Gastrocnemius medialis (tissue), 4 donors: ENCODE data around the gene TYRO3. TPM values are rescaled to one million over a fixed set of nuclear protein-coding genes. Genes with fewer than 3 reads are reported as not detected.
A peak's percentile ranks its signal among the peaks of the same experiment; 100 is the strongest.
"Not testable (repeated sequence)": the region's sequence is repeated elsewhere in the genome, so short reads cannot be mapped to it uniquely, and the experiment has no call there.

ENCODE experiments used
- ATAC-seq, 2 donors: fragments of 150-250 bp; one replicate each; pipeline ENCODE4 v1.9.1; 2016
- DNase-seq, 2 donors: peaks; one replicate each; pipeline ENCODE4 v3.0.0-alpha.2; 2019
- H3K27ac ChIP-seq, 4 donors: fragments of 200-600 bp; sonication (generic); 1 replicate in 1 of 4; 2 replicates in 3 of 4; pipeline ENCODE4 v1.5.1; 2016 to 2018; ENCODE audit warnings: mild to moderate bottlenecking in 2 of 4, moderate library complexity in 1 of 4
- H3K27me3 ChIP-seq, 3 donors: fragments of 200-600 bp; sonication (generic) in 2 of 3; 1 replicate in 1 of 3; 2 replicates in 2 of 3; pipeline versions ENCODE4 v1.5.1 to v1.6.0; 2016 to 2019; ENCODE audit warnings: mild to moderate bottlenecking in 1 of 3, moderate library complexity in 1 of 3
- H3K36me3 ChIP-seq, 2 donors: fragments of 200-600 bp; sonication (generic) in 1 of 2; one replicate each; pipeline ENCODE4 v1.5.1; 2017 to 2018
- H3K4me1 ChIP-seq, 2 donors: fragments of 200-600 bp; sonication (generic) in 1 of 2; one replicate each; pipeline ENCODE4 v1.5.1; 2016 to 2017; ENCODE audit warnings: mild to moderate bottlenecking in 2 of 2
- H3K4me3 ChIP-seq, 4 donors: fragments of 200-600 bp; sonication (generic) in 3 of 4; 1 replicate in 1 of 4; 2 replicates in 3 of 4; pipeline ENCODE4 v1.5.1; 2016 to 2019; ENCODE audit warnings: mild to moderate bottlenecking in 2 of 4
- H3K9me3 ChIP-seq, 3 donors: fragments of 200-600 bp; sonication (generic) in 2 of 3; 1 replicate in 1 of 3; 2 replicates in 2 of 3; pipeline ENCODE4 v1.5.1; 2016 to 2019
- CTCF ChIP-seq, 5 experiments: fragments of 450-650 bp in 3 of 5; fragments of 200-600 bp in 2 of 5; sonication (generic) in 2 of 5; IDR thresholded peaks in 4 of 5; conservative IDR thresholded peaks in 1 of 5; 1 replicate in 4 of 5; 2 replicates in 1 of 5; pipeline ENCODE4 v1.5.1; 2016 to 2019; ENCODE audit warnings: antibody characterized with exemption in 5 of 5, mild to moderate bottlenecking in 3 of 5, moderate library complexity in 3 of 5
- POLR2A ChIP-seq, 2 donors: fragments of 450-650 bp; IDR thresholded peaks; one replicate each; pipeline ENCODE4 v1.6.1; 2017; ENCODE audit warnings: antibody characterized with exemption in 2 of 2, mild to moderate bottlenecking in 2 of 2, moderate library complexity in 2 of 2
- in situ Hi-C, 4 donors: fragments of 200-750 bp; cut with MboI; loops; one replicate each; pipeline versions ENCODE4 v1.15.0 to v1.8.0; 2017; ENCODE audit warnings: low sequenced_read_pairs in 4 of 4
- intact Hi-C: fragments of 100-400 bp; cut with DNase I; formaldehyde crosslinking; loops from one replicate; pipeline ENCODE4 v1.15.1; 2023; ENCODE audit warnings: low total_unique reads
- total RNA-seq, 4 donors: library from RNA; depleted of rRNA; stranded (reverse); fragments of >200 nt; gene quantifications; one replicate each; pipeline versions ENCODE4 v1.1.0 to v1.2.3, GENCODE V29; 2016

The TYRO3 gene
- total RNA-seq, 4 donors from 2014 or later: 1.6 to 4.4 (median 2.4) TPM

- peak; percentile 84 to 89 for ATAC-seq
- Histone ChIP-seq H3K27ac (peak overlapping the region in 1 of 4 donors; percentile 31), H3K4me3 (peak overlapping the region; percentile 45 to 67 (median 56)), H3K9me3 (no peaks in the 10 kb centered on the region), H3K4me1 (peaks cover 0 to 3% of the 10 kb centered on the region in 2 donors), H3K36me3 (no peaks in the 10 kb centered on the region), H3K27me3 (no peaks in the 10 kb centered on the region)
- in situ Hi-C loops: no loop called here
- no peak for TF ChIP-seq POLR2A (IDR thresholded peaks at IDR 0.05)
- peak in 4 of 5 experiments; percentile 8 to 58 (median 29) for TF ChIP-seq CTCF (IDR thresholded peaks at IDR 0.05 in 4 of 5, conservative IDR thresholded peaks at IDR 0.05 in 1 of 5)
- intact Hi-C loops: loop anchor here (2.0 kb wide), 1 partner anchor 27 kb away; the partner anchor contains the start of gene TYRO3
- peak in 1 of 2 donors; percentile 28 for DNase-seq
Measured at GRCh38 chr15:41585127-41586047, 26.4 kb downstream of the TYRO3 start.

- H3K36me3 ChIP-seq, H3K9me3 ChIP-seq, intact Hi-C loops, H3K27ac ChIP-seq, H3K4me3 ChIP-seq, H3K4me1 ChIP-seq, ATAC-seq, in situ Hi-C loops, H3K27me3 ChIP-seq, DNase-seq: not testable (repeated sequence)
Measured at GRCh38 chr15:41586531-41587282, 27.7 kb downstream of the TYRO3 start.

- H3K27me3 ChIP-seq, H3K4me1 ChIP-seq, H3K27ac ChIP-seq, H3K36me3 ChIP-seq, DNase-seq, H3K9me3 ChIP-seq, ATAC-seq, in situ Hi-C loops, intact Hi-C loops, H3K4me3 ChIP-seq: not testable (repeated sequence)
Measured at GRCh38 chr15:41589018-41589417, 30.0 kb downstream of the TYRO3 start.

- H3K4me1 ChIP-seq, in situ Hi-C loops, DNase-seq, H3K27ac ChIP-seq, ATAC-seq, H3K27me3 ChIP-seq, H3K36me3 ChIP-seq, intact Hi-C loops, H3K4me3 ChIP-seq, H3K9me3 ChIP-seq: not testable (repeated sequence)
Measured at GRCh38 chr15:41589571-41589970, 30.6 kb downstream of the TYRO3 start.

- H3K4me1 ChIP-seq, H3K4me3 ChIP-seq, H3K9me3 ChIP-seq, in situ Hi-C loops, intact Hi-C loops, H3K27me3 ChIP-seq, DNase-seq, H3K27ac ChIP-seq, ATAC-seq, H3K36me3 ChIP-seq: not testable (repeated sequence)
Measured at GRCh38 chr15:41591217-41591616, 32.2 kb downstream of the TYRO3 start.

- H3K4me1 ChIP-seq, in situ Hi-C loops, ATAC-seq, H3K4me3 ChIP-seq, H3K27me3 ChIP-seq, H3K36me3 ChIP-seq, H3K27ac ChIP-seq, DNase-seq, H3K9me3 ChIP-seq, intact Hi-C loops: not testable (repeated sequence)
Measured at GRCh38 chr15:41592718-41593117, 33.7 kb downstream of the TYRO3 start.
